GM12874 (cell line): ENCODE results near the gene LGMN.

Source experiments
- CTCF ChIP-seq: IDR thresholded peaks from 2 replicates; pipeline ENCODE4 v1.5.1; 2011; ENCODE audit warnings: low read depth, mild to moderate bottlenecking, control low read depth, low read length, moderate library complexity; ENCODE audit not compliant: insufficient read depth

The LGMN gene

GRCh38 chr14:92654239-92654901 is 94.1 kb downstream of the LGMN start:
- no peak for TF ChIP-seq CTCF
